A549 treated with AZD2906 at 1 μM for 4 hours (cell line): ENCODE data around the gene ABLIM3. TPM values are rescaled to one million over a fixed set of nuclear protein-coding genes. Genes with fewer than 3 reads are reported as not detected.

Source experiments
- total RNA-seq: library from RNA; stranded (reverse); fragments of 200-300 nt; extraction: Qiagen RNA extraction; gene quantifications from 5 replicates; pipeline ENCODE4 v1.2.3, GENCODE V29; 2022

The ABLIM3 gene
- 23.6 to 26.4 TPM (median 24.9 TPM) in 5 replicates for total RNA-seq

GRCh38 chr5:149141224-149141956, at the start of gene ABLIM3:
Gene ABLIM3, plus strand, starts transcription at chr5:149141493. Its CDS starts 603 bp downstream, at chr5:149142096.

DNA sequence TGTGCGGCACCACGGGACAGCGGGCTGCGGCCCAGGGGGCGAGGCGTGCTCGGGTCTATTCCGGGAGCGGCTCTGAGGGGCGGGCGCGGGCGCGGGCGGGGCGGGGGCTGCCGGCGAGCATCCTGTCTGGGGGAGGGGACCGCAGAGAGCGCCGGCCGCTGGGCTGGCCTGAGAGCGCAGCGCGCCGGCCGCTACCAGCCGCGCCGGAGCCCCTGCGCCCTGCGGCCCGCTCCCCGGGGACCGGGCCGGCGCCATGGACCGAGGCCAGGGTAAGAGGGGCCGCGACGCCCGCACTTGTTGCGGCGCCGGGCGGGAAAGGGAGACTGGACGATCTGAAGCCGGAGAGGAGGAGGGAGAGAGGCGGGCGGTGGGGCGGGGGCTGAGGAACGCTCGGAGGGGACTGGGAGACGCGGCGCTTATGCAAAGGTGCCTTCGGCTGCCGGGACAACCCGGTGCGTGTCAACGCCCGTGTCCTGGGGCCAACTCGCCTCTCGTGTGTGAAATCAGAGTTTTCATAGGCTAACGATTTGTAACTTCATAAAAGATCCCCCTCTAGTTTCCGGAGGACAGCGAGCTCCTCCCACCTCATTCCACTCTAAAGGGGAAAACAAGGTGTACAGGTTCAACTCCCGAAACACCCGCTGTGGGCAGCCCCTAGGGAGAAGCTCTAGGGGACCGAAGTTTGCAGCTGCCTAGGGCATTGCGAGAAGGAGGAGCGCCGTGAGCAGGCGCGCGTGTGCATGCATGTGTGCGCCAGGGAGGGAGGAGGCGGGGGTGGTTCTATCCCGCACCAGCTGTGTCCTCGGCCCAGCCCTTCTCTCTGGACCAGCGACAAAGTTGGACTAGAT, 130.6 kb downstream of the ABLIM3 start, which contains the start of gene AFAP1L1:
TSS of gene AFAP1L1 (plus strand) at position 144 of the 848 bp plus-strand sequence. CDS start at position 254, 110 bp downstream.

Other genes with a start within 250 kb of the ABLIM3 start
- 0.39 to 0.92 TPM (median 0.56 TPM) in 5 replicates for gene SH3TC2, start 78.4 kb upstream of the ABLIM3 start, total RNA-seq
- gene AFAP1L1, start 130.4 kb downstream of the ABLIM3 start, total RNA-seq, result 12.3 to 15.7 TPM (median 15.4 TPM) in 5 replicates
- gene GRPEL2, start 204.0 kb downstream of the ABLIM3 start, total RNA-seq, result 6.6 to 10.8 TPM (median 7.3 TPM) in 5 replicates
- gene PCYOX1L, start 216.6 kb downstream of the ABLIM3 start, total RNA-seq, result 2.2 to 3.0 TPM (median 2.9 TPM) in 5 replicates
- 0.09 to 0.17 TPM in 2 of 5 replicates, not detected in the others for gene IL17B, start 237.8 kb downstream of the ABLIM3 start, total RNA-seq